HepG2 (cell line): ENCODE measurements around the gene AKR1C4. TPM values are rescaled to one million over a fixed set of nuclear protein-coding genes. Genes with fewer than 3 reads are reported as not detected.

Source experiments
- CBX2 ChIP-seq, 2 experiments: fragments of 200-600 bp in 1 of 2; sonication (generic); formaldehyde crosslinking in 1 of 2; IDR thresholded peaks; 2 replicates each; pipeline versions ENCODE4 v1.7.0 to v1.8.1; 2018 to 2022; ENCODE audit warnings: low read depth in 2 of 2, low read length in 1 of 2, mild to moderate bottlenecking in 1 of 2, missing genetic modification reagents in 1 of 2
- ELF4 ChIP-seq: sonication (generic); formaldehyde crosslinking; IDR thresholded peaks from 2 replicates; pipeline ENCODE4 v1.5.0; 2020; ENCODE audit warnings: missing genetic modification reagents, mild to moderate bottlenecking, moderate library complexity, borderline replicate concordance
- ERF ChIP-seq: IDR thresholded peaks from 2 replicates; pipeline ENCODE4 v1.6.1; 2018; ENCODE audit warnings: missing biosample characterization, missing genetic modification reagents
- GATA4 ChIP-seq: sonication (generic); IDR thresholded peaks from 2 replicates; pipeline ENCODE4 v1.6.1; 2016; ENCODE audit warnings: antibody characterized with exemption, low read depth, borderline replicate concordance
- HCFC1 ChIP-seq: fragments of 150-350 bp; IDR thresholded peaks from 2 replicates; pipeline ENCODE4 v1.6.1; 2014; ENCODE audit warnings: low read depth, low read length
- IRX3 ChIP-seq: sonication (generic); formaldehyde crosslinking; IDR thresholded peaks from 2 replicates; pipeline ENCODE4 v1.8.1; 2023; ENCODE audit warnings: mild to moderate bottlenecking, low read depth, missing genetic modification reagents, borderline replicate concordance
- KDM5A ChIP-seq: fragments of 200-600 bp; sonication (generic); IDR thresholded peaks from 2 replicates; pipeline ENCODE4 v1.7.0; 2018; ENCODE audit warnings: antibody characterized with exemption, mild to moderate bottlenecking, low read length, borderline replicate concordance
- NCOA1 ChIP-seq: sonication (generic); formaldehyde crosslinking; IDR thresholded peaks from 2 replicates; pipeline ENCODE4 v1.9.0; 2021; ENCODE audit warnings: missing genetic modification reagents
- PRMT3 ChIP-seq: sonication (generic); formaldehyde crosslinking; IDR thresholded peaks from 2 replicates; pipeline ENCODE4 v1.8.1; 2022; ENCODE audit warnings: low read depth, mild to moderate bottlenecking, moderate library complexity, missing genetic modification reagents, borderline replicate concordance
- SCMH1 ChIP-seq: sonication (generic); formaldehyde crosslinking; IDR thresholded peaks from 2 replicates; pipeline ENCODE4 v1.9.0; 2021; ENCODE audit warnings: missing genetic modification reagents, mild to moderate bottlenecking, borderline replicate concordance
- SNAI1 ChIP-seq: sonication (generic); formaldehyde crosslinking; IDR thresholded peaks from 2 replicates; pipeline ENCODE4 v1.5.0; 2020; ENCODE audit warnings: mild to moderate bottlenecking, missing genetic modification reagents, borderline replicate concordance
- TCF12 ChIP-seq, 2 experiments: fragments of 450-650 bp in 1 of 2; sonication (generic) in 1 of 2; formaldehyde crosslinking in 1 of 2; IDR thresholded peaks; 2 replicates each; pipeline versions ENCODE4 v1.6.1 to v1.8.0; 2017 to 2022; ENCODE audit warnings: antibody characterized with exemption in 1 of 2, mild to moderate bottlenecking in 1 of 2, missing genetic modification reagents in 1 of 2, moderate library complexity in 1 of 2
- THRA ChIP-seq: sonication (generic); formaldehyde crosslinking; IDR thresholded peaks from 2 replicates; pipeline ENCODE4 v1.4.0; 2020; ENCODE audit warnings: missing genetic modification reagents, borderline replicate concordance
- ZNF180 ChIP-seq: sonication (generic); formaldehyde crosslinking; IDR thresholded peaks from 2 replicates; pipeline ENCODE4 v1.4.0; 2020; ENCODE audit warnings: low read depth, missing genetic modification reagents, borderline replicate concordance
- ZNF569 ChIP-seq: sonication (generic); formaldehyde crosslinking; IDR thresholded peaks from 2 replicates; pipeline ENCODE4 v1.5.0; 2020; ENCODE audit warnings: mild to moderate bottlenecking, missing genetic modification reagents, moderate library complexity, borderline replicate concordance
- ZNF75D ChIP-seq: sonication (generic); formaldehyde crosslinking; IDR thresholded peaks from 2 replicates; pipeline ENCODE4 v1.8.1; 2023; ENCODE audit warnings: missing genetic modification reagents, mild to moderate bottlenecking, borderline replicate concordance
- ZNF788 ChIP-seq: sonication (generic); formaldehyde crosslinking; IDR thresholded peaks from 2 replicates; pipeline ENCODE4 v1.5.0; 2020; ENCODE audit warnings: mild to moderate bottlenecking, missing genetic modification reagents, borderline replicate concordance
- polyA plus RNA-seq, 8 experiments: library from polyadenylated mRNA; depleted of rRNA in 3 of 8; stranded (reverse) in 7 of 8; unstranded in 1 of 8; fragments of >200 nt; fragmentation: Illumina TruSeq in 4 of 8; extraction: Trizol in 4 of 8; gene quantifications; 2 replicates each; pipeline versions ENCODE4 v1.2.1 to v1.2.3, GENCODE V29; 2011 to 2016; ENCODE audit warnings: low read depth in 4 of 8, missing spikeins in 1 of 8, mixed read lengths in 1 of 8; ENCODE audit not compliant: insufficient read depth in 1 of 8
- total RNA-seq, 5 experiments: library from RNA; depleted of rRNA; stranded (reverse); fragments of >200 nt; fragmentation: Illumina TruSeq; extraction: Trizol; gene quantifications; 2 replicates each; pipeline ENCODE4 v1.2.3, GENCODE V29; 2016; ENCODE audit warnings: low read depth in 1 of 5
- TF ChIP-seq, protein P1 (sequence below): sonication (generic); formaldehyde crosslinking; IDR thresholded peaks from 2 replicates; pipeline ENCODE4 v1.4.0; 2020; ENCODE audit warnings: missing genetic modification reagents, borderline replicate concordance
- TF ChIP-seq, protein P2 (sequence below): sonication (generic); formaldehyde crosslinking; IDR thresholded peaks from 2 replicates; pipeline ENCODE4 v1.4.0; 2020; ENCODE audit warnings: missing genetic modification reagents, mild to moderate bottlenecking, borderline replicate concordance

The AKR1C4 gene
- total and polyA plus RNA-seq, 2 of the 13 experiments (the other 11 are each of a cell fraction or from before 2014, with no cell fraction given) = 0.18 to 1.3 TPM

DNA sequence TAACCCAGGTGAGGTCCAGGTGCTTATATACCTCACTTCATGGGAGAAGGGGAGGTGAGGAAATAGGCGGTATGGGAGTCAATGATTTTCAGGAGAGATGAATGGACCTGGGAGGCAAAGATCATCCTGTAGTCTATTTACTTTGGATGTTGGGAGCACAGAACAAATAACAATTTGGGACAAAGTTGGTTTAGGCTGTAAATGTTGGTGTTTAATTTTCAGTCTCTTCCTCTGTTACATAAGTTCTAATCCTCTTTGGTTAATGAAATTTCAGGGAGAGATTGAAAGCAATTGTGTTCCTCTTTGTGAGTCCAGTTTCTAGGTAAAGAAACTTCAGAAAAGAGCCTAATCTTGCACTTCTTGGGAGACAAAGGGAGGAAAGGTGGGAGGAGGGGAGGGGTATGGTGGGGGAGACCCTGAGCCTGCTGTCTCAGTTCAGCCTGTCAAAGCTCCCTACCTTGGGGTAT lies 46.9 kb downstream of the AKR1C4 start (continued):
- TF ChIP-seq ZNF569 (CRISPR knock-in tag) = no peak
- no peak for TF ChIP-seq TCF12 (IDR thresholded peaks at IDR 0.05)
- peak; percentile 84; the same call in 1 of the 2 replicates for TF ChIP-seq TCF12 (CRISPR knock-in tag; IDR thresholded peaks at IDR 0.05)
- TF ChIP-seq HCFC1 = no peak
- peak; percentile 40 for TF ChIP-seq ERF (CRISPR knock-in tag)
- no peak for TF ChIP-seq ZNF788 (CRISPR knock-in tag)
- no peak for TF ChIP-seq SCMH1
- TF ChIP-seq THRA (CRISPR knock-in tag) = peak; percentile 73; the same call in 1 of the 2 replicates
- TF ChIP-seq, protein P1, sequence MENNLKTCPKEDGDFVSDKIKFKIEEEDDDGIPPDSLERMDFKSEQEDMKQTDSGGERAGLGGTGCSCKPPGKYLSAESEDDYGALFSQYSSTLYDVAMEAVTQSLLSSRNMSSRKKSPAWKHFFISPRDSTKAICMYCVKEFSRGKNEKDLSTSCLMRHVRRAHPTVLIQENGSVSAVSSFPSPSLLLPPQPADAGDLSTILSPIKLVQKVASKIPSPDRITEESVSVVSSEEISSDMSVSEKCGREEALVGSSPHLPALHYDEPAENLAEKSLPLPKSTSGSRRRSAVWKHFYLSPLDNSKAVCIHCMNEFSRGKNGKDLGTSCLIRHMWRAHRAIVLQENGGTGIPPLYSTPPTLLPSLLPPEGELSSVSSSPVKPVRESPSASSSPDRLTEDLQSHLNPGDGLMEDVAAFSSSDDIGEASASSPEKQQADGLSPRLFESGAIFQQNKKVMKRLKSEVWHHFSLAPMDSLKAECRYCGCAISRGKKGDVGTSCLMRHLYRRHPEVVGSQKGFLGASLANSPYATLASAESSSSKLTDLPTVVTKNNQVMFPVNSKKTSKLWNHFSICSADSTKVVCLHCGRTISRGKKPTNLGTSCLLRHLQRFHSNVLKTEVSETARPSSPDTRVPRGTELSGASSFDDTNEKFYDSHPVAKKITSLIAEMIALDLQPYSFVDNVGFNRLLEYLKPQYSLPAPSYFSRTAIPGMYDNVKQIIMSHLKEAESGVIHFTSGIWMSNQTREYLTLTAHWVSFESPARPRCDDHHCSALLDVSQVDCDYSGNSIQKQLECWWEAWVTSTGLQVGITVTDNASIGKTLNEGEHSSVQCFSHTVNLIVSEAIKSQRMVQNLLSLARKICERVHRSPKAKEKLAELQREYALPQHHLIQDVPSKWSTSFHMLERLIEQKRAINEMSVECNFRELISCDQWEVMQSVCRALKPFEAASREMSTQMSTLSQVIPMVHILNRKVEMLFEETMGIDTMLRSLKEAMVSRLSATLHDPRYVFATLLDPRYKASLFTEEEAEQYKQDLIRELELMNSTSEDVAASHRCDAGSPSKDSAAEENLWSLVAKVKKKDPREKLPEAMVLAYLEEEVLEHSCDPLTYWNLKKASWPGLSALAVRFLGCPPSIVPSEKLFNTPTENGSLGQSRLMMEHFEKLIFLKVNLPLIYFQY (CRISPR knock-in tag) = peak; percentile 35; the same call in 1 of the 2 replicates
- no peak for TF ChIP-seq CBX2 (IDR thresholded peaks at IDR 0.05; ENCODE audit: low read depth, low read length)
- TF ChIP-seq CBX2 (CRISPR knock-in tag; IDR thresholded peaks at IDR 0.05; ENCODE audit: low read depth) = no peak
- TF ChIP-seq KDM5A = no peak
- no peak for TF ChIP-seq NCOA1 (CRISPR knock-in tag)
- no peak for TF ChIP-seq ELF4 (CRISPR knock-in tag)
- no peak for TF ChIP-seq ZNF180 (CRISPR knock-in tag)
- TF ChIP-seq PRMT3 (CRISPR knock-in tag) = no peak
- no peak for TF ChIP-seq IRX3 (CRISPR knock-in tag)
- peak; percentile 84 for TF ChIP-seq GATA4
- no peak for TF ChIP-seq ZNF75D
- TF ChIP-seq SNAI1 (CRISPR knock-in tag) = no peak
- TF ChIP-seq, protein P2, sequence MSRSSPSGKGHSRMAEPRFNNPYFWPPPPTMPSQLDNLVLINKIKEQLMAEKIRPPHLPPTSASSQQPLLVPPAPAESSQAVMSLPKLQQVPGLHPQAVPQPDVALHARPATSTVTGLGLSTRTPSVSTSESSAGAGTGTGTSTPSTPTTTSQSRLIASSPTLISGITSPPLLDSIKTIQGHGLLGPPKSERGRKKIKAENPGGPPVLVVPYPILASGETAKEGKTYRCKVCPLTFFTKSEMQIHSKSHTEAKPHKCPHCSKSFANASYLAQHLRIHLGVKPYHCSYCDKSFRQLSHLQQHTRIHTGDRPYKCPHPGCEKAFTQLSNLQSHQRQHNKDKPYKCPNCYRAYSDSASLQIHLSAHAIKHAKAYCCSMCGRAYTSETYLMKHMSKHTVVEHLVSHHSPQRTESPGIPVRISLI (CRISPR knock-in tag) = no peak
